Gastrocnemius medialis (tissue), 4 donors: ENCODE measurements around the gene CLDN20.

Experiments used
- POLR2A ChIP-seq, 2 donors: fragments of 450-650 bp; IDR thresholded peaks; one replicate each; pipeline ENCODE4 v1.6.1; 2017; ENCODE audit warnings: antibody characterized with exemption in 2 of 2, mild to moderate bottlenecking in 2 of 2, moderate library complexity in 2 of 2
- TF ChIP-seq, protein P1 (sequence below), 5 experiments: fragments of 450-650 bp in 3 of 5; fragments of 200-600 bp in 2 of 5; sonication (generic) in 2 of 5; IDR thresholded peaks in 4 of 5; conservative IDR thresholded peaks in 1 of 5; 1 replicate in 4 of 5; 2 replicates in 1 of 5; pipeline ENCODE4 v1.5.1; 2016 to 2019; ENCODE audit warnings: antibody characterized with exemption in 5 of 5, mild to moderate bottlenecking in 3 of 5, moderate library complexity in 3 of 5

DNA sequence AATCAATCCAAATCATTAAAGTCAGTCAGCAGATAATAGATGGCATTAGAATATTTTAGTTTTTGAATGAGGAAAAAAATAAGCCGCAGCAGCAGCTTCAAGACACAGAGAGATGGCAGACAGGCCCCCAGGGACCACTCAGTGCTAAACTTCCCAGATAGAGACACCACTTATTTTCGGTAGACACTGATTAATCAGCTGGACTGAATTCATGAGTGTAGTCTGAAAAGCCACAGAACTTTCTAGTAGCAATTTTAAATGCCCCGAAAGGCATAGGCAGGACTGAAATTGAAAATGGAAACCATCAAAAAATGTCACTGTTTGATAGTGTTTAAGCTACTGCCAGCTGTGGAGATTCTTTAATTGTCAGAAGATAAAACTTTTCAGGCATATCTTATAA is 3.1 kb upstream of the CLDN20 start:
- no peak for TF ChIP-seq POLR2A (IDR thresholded peaks at IDR 0.05)
- TF ChIP-seq, protein P1, sequence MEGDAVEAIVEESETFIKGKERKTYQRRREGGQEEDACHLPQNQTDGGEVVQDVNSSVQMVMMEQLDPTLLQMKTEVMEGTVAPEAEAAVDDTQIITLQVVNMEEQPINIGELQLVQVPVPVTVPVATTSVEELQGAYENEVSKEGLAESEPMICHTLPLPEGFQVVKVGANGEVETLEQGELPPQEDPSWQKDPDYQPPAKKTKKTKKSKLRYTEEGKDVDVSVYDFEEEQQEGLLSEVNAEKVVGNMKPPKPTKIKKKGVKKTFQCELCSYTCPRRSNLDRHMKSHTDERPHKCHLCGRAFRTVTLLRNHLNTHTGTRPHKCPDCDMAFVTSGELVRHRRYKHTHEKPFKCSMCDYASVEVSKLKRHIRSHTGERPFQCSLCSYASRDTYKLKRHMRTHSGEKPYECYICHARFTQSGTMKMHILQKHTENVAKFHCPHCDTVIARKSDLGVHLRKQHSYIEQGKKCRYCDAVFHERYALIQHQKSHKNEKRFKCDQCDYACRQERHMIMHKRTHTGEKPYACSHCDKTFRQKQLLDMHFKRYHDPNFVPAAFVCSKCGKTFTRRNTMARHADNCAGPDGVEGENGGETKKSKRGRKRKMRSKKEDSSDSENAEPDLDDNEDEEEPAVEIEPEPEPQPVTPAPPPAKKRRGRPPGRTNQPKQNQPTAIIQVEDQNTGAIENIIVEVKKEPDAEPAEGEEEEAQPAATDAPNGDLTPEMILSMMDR (IDR thresholded peaks at IDR 0.05 in 4 of 5, conservative IDR thresholded peaks at IDR 0.05 in 1 of 5), result no peak
